ENCODE results near the gene METTL5.
"Not testable (repeated sequence)": the region's sequence is repeated elsewhere in the genome, so short reads cannot be mapped to it uniquely, and the experiment has no call there.

The METTL5 gene

GRCh38 chr2:169824373-169825333 is at the start of gene METTL5:
Gene METTL5 (minus strand): TSS chr2:169824905. CDS start chr2:169824597, 308 bp downstream.
- peak; percentile 50 for DNase-seq

GRCh38 chr2:169871994-169872393 is 47.3 kb upstream of the METTL5 start:
- DNase-seq: no peak

GRCh38 chr2:169871369-169871768 is 46.7 kb upstream of the METTL5 start:
- not testable (repeated sequence) for DNase-seq

- no peak for DNase-seq
Observed at GRCh38 chr2:169868951-169869350, 44.2 kb upstream of the METTL5 start.

GRCh38 chr2:169867579-169867978 is 42.9 kb upstream of the METTL5 start:
- no peak for DNase-seq

- DNase-seq: not testable (repeated sequence)
Observed at GRCh38 chr2:169866230-169866629, 41.5 kb upstream of the METTL5 start.

GRCh38 chr2:169865492-169865891 is 40.8 kb upstream of the METTL5 start:
- no peak for DNase-seq

GRCh38 chr2:169862816-169863215 is 38.1 kb upstream of the METTL5 start:
- DNase-seq: no peak

GRCh38 chr2:169860149-169860548 is 35.4 kb upstream of the METTL5 start:
- no peak for DNase-seq

GRCh38 chr2:169859423-169859822 is 34.7 kb upstream of the METTL5 start:
- no peak for DNase-seq

GRCh38 chr2:169855281-169856258 is 30.9 kb upstream of the METTL5 start:
- DNase-seq: not testable (repeated sequence)

- DNase-seq: no peak
Observed at GRCh38 chr2:169853041-169853668, 28.4 kb upstream of the METTL5 start.

- no peak for DNase-seq
Observed at GRCh38 chr2:169849710-169850109, 25.0 kb upstream of the METTL5 start.

GRCh38 chr2:169848959-169849693 is 24.4 kb upstream of the METTL5 start:
- DNase-seq: not testable (repeated sequence)

GRCh38 chr2:169845016-169845415 is 20.3 kb upstream of the METTL5 start:
- no peak for DNase-seq

- not testable (repeated sequence) for DNase-seq
Observed at GRCh38 chr2:169841625-169842024, 16.9 kb upstream of the METTL5 start.

GRCh38 chr2:169840747-169841142 is 16.0 kb upstream of the METTL5 start:
- no peak for DNase-seq

GRCh38 chr2:169839954-169840746 is 15.4 kb upstream of the METTL5 start:
- no peak for DNase-seq

- DNase-seq: no peak
Observed at GRCh38 chr2:169838743-169839489, 14.2 kb upstream of the METTL5 start.

- no peak for DNase-seq
Observed at GRCh38 chr2:169834401-169834800, 9.7 kb upstream of the METTL5 start.

Data from NCI-H446 treated with DMSO at 0.1 percent for 48 hours (cell line).